ENCODE measurements around the gene GALNT7.

- TF ChIP-seq, protein P1, sequence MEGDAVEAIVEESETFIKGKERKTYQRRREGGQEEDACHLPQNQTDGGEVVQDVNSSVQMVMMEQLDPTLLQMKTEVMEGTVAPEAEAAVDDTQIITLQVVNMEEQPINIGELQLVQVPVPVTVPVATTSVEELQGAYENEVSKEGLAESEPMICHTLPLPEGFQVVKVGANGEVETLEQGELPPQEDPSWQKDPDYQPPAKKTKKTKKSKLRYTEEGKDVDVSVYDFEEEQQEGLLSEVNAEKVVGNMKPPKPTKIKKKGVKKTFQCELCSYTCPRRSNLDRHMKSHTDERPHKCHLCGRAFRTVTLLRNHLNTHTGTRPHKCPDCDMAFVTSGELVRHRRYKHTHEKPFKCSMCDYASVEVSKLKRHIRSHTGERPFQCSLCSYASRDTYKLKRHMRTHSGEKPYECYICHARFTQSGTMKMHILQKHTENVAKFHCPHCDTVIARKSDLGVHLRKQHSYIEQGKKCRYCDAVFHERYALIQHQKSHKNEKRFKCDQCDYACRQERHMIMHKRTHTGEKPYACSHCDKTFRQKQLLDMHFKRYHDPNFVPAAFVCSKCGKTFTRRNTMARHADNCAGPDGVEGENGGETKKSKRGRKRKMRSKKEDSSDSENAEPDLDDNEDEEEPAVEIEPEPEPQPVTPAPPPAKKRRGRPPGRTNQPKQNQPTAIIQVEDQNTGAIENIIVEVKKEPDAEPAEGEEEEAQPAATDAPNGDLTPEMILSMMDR (conservative IDR thresholded peaks at IDR 0.05; ENCODE audit: low read depth, low read length), result peak; percentile 53; the same call in 1 of the 2 replicates
- no peak for TF ChIP-seq EZH2phosphoT487 (IDR thresholded peaks at IDR 0.05; ENCODE audit: borderline replicate concordance, low read length)
Observed at GRCh38 chr4:173360587-173361221, 192.1 kb downstream of the GALNT7 start.

All from PC-3 (cell line).